ENCODE data around the gene CISD1.

Gene CISD1

GRCh38 chr10:58266003-58266825 is 2.7 kb upstream of the CISD1 start:
- DNase-seq (ENCODE audit: low spot score), result peak; percentile 58

- DNase-seq (ENCODE audit: low spot score), result peak; percentile 35
Observed at GRCh38 chr10:58266826-58267712, 1.9 kb upstream of the CISD1 start.

- DNase-seq (ENCODE audit: low spot score), result peak; percentile 96
Observed at GRCh38 chr10:58267713-58268453, 1.1 kb upstream of the CISD1 start, which contains the start of gene IPMK. Gene IPMK, minus strand, starts transcription at chr10:58267894. Its CDS starts 283 bp downstream, at chr10:58267611.

- no peak for DNase-seq (ENCODE audit: low spot score)
Observed at GRCh38 chr10:58268454-58268945, 462 bp upstream of the CISD1 start.

- DNase-seq (ENCODE audit: low spot score), result no peak
Observed at GRCh38 chr10:58269782-58270290, 874 bp downstream of the CISD1 start.

GRCh38 chr10:58275261-58275660 is 6.3 kb downstream of the CISD1 start:
- no peak for DNase-seq (ENCODE audit: low spot score)

GRCh38 chr10:58275908-58276307 is 6.9 kb downstream of the CISD1 start:
- no peak for DNase-seq (ENCODE audit: low spot score)

GRCh38 chr10:58278274-58278961 is 9.5 kb downstream of the CISD1 start:
- DNase-seq (ENCODE audit: low spot score), result no peak

- no peak for DNase-seq (ENCODE audit: low spot score)
Observed at GRCh38 chr10:58278962-58279307, 10.0 kb downstream of the CISD1 start.

GRCh38 chr10:58280477-58280876 is 11.5 kb downstream of the CISD1 start:
- no peak for DNase-seq (ENCODE audit: low spot score)

GRCh38 chr10:58281092-58281752 is 12.3 kb downstream of the CISD1 start:
- no peak for DNase-seq (ENCODE audit: low spot score)

GRCh38 chr10:58282615-58283014 is 13.7 kb downstream of the CISD1 start:
- DNase-seq (ENCODE audit: low spot score), result peak; percentile 22

- peak; percentile 60 for DNase-seq (ENCODE audit: low spot score)
Observed at GRCh38 chr10:58291538-58292174, 22.7 kb downstream of the CISD1 start.

- DNase-seq (ENCODE audit: low spot score), result no peak
Observed at GRCh38 chr10:58293989-58294388, 25.0 kb downstream of the CISD1 start.

GRCh38 chr10:58299580-58299979 is 30.6 kb downstream of the CISD1 start:
- peak; percentile 45 for DNase-seq (ENCODE audit: low spot score)

GRCh38 chr10:58300676-58301075 is 31.7 kb downstream of the CISD1 start:
- no peak for DNase-seq (ENCODE audit: low spot score)

- no peak for DNase-seq (ENCODE audit: low spot score)
Observed at GRCh38 chr10:58302254-58302653, 33.3 kb downstream of the CISD1 start.

- DNase-seq (ENCODE audit: low spot score), result no peak
Observed at GRCh38 chr10:58304099-58304633, 35.2 kb downstream of the CISD1 start.

GRCh38 chr10:58305821-58306220 is 36.9 kb downstream of the CISD1 start:
- no peak for DNase-seq (ENCODE audit: low spot score)

- no peak for DNase-seq (ENCODE audit: low spot score)
Observed at GRCh38 chr10:58307676-58308075, 38.7 kb downstream of the CISD1 start.
